Activated naive CD8-positive, alpha-beta T cell treated with anti-CD3 and anti-CD28 coated beads, Interleukin-2, amount 10 ng/mL, durations not matched to agents 7 days and 5 days (primary cell): Measurements from ENCODE around the gene HCRTR2. TPM values are rescaled to one million over a fixed set of nuclear protein-coding genes. Genes with fewer than 3 reads are reported as not detected.
"Not testable (repeated sequence)": the region's sequence is repeated elsewhere in the genome, so short reads cannot be mapped to it uniquely, and the experiment has no call there.

Source experiments
- ATAC-seq: fragments of 150-1000 bp; cut with Tn5 transposase; one replicate; pipeline ENCODE4 v1.10.0; 2021; ENCODE audit warnings: low read depth, moderate library complexity
- POLR2A ChIA-PET: fragments of 350-600 bp; sonication (Branson Sonifier 250); formaldehyde crosslinking; loops from one replicate; lab custom pipeline; 2021; ENCODE audit warnings: antibody characterized with exemption; lab: Charles Lee
- DNase-seq: peaks from one replicate; pipeline ENCODE4 v3.0.0; 2021
- H3K27ac Mint-ChIP-seq: one replicate; pipeline ENCODE4 v1.8.0; 2022; ENCODE audit warnings: mild to moderate bottlenecking, mixed read lengths
- H3K27me3 Mint-ChIP-seq: one replicate; pipeline ENCODE4 v1.8.0; 2022; ENCODE audit warnings: mild to moderate bottlenecking, moderate library complexity, mixed read lengths
- H3K36me3 Mint-ChIP-seq: one replicate; pipeline ENCODE4 v1.8.0; 2021; ENCODE audit warnings: mild to moderate bottlenecking, mixed read lengths
- H3K4me1 Mint-ChIP-seq: one replicate; pipeline ENCODE4 v1.8.0; 2021; ENCODE audit warnings: mixed read lengths
- H3K4me3 Mint-ChIP-seq: one replicate; pipeline ENCODE4 v1.8.0; 2022; ENCODE audit warnings: mild to moderate bottlenecking, moderate library complexity, mixed read lengths
- H3K9me3 Mint-ChIP-seq: one replicate; pipeline ENCODE4 v1.8.0; 2021; ENCODE audit warnings: mixed read lengths
- total RNA-seq, 2 experiments: library from RNA; stranded (reverse); gene quantifications; one replicate each; pipeline ENCODE4 v1.2.3, GENCODE V29; 2021

The HCRTR2 gene
- not detected for total RNA-seq

DNA sequence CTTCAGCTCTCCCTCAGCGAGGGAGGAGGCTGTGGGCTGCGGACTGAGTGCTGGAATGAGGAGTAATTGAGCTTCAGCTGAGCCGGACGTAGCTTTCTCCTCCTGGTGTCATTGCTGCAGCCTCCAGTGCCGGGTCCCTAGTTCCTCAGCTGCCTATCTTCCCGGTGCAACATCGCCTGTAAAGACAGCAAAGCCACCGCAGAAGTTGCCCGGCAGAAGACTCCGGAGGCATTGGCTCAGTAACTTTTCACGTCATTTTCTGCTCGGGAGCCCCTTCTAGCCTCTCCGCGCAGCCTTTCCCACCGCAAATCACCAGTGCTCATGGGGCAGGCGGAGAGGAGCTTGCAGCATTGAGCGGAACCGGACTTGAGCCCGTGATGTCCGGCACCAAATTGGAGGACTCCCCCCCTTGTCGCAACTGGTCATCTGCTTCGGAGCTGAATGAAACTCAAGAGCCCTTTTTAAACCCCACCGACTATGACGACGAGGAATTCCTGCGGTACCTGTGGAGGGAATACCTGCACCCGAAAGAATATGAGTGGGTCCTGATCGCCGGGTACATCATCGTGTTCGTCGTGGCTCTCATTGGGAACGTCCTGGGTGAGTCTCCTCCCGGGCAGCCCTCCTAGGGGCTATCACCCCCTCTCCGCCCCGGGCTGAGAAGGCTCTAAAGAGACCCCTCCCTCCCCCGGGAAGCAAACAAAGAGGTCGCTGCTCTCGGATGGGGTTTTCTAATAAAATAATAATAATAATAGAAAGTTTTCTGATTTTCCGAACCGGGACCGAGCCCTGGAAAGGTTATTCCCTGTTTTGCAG, at the start of gene HCRTR2:
Gene HCRTR2 (plus strand): TSS at position 305 of the 816 bp plus-strand sequence. CDS start 73 bp downstream, at position 378.
- no peak within 1 kb of the TSS for H3K4me3 Mint-ChIP-seq
- POLR2A ChIA-PET: no interaction called here
- peaks cover 1% of the 10 kb centered on the region for H3K9me3 Mint-ChIP-seq
- no peaks in the 10 kb centered on the region for H3K36me3 Mint-ChIP-seq
- no peaks in the 10 kb centered on the region for H3K4me1 Mint-ChIP-seq
- peaks cover 3% of the 10 kb centered on the region for H3K27me3 Mint-ChIP-seq
- ATAC-seq: no peak
- H3K27ac Mint-ChIP-seq: no peak within 1 kb of the TSS
- DNase-seq: no peak

DNA sequence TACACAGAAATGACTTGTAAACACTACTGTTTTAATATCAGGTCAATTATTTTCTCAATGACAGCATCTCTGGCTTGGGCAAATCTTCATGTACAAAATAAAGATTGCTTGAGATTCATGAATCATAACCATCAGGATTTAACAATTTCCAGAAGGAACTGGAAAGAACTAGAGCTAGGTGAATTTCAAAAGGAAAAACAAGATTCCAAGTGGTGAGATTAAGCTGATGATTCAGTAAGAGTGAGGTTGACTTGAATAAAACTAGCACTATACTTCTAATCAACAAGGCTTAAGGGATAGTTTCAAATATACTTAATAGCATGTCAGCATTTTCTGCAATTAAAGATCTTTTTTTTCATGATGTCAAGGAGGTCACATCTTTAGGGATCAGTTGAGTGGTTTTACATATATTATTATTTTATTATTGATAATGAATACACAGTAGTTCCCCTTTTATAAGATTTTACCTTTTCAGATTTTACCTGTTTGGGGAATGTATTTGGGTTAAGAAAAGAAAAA, 43.5 kb upstream of the HCRTR2 start:
- POLR2A ChIA-PET: no interaction called here
- DNase-seq: no peak
- Mint-ChIP-seq H3K27me3 (no peaks in the 10 kb centered on the region), H3K4me1 (no peaks in the 10 kb centered on the region), H3K9me3 (peaks cover 6% of the 10 kb centered on the region), H3K4me3 (no peak overlapping the region), H3K27ac (no peak overlapping the region), H3K36me3 (no peaks in the 10 kb centered on the region)
- no peak for ATAC-seq

DNA sequence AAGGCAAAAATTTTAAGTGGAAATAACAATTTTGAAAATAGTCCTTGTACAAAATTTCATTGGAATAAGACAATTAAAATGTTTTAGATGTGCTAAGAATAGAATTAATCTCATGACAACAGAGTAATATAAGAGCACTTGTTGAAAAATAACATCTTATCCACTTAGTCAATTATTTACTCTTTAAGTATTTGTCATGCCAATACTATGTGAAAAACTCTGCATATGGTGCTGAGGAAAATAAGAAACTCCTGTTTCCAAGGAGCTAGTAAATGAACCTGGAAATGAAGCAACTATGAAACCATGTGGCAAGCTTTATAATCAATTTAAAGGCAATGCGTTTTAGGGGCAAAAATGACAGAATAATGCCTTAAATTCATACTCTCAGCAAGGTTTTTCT, 42.7 kb upstream of the HCRTR2 start:
- no peaks in the 10 kb centered on the region for H3K36me3 Mint-ChIP-seq
- peaks cover 6% of the 10 kb centered on the region for H3K9me3 Mint-ChIP-seq
- no peak overlapping the region for H3K27ac Mint-ChIP-seq
- H3K4me1 Mint-ChIP-seq: no peaks in the 10 kb centered on the region
- POLR2A ChIA-PET: no interaction called here
- H3K27me3 Mint-ChIP-seq: no peaks in the 10 kb centered on the region
- ATAC-seq (no peak), DNase-seq (no peak)
- H3K4me3 Mint-ChIP-seq: no peak overlapping the region

DNA sequence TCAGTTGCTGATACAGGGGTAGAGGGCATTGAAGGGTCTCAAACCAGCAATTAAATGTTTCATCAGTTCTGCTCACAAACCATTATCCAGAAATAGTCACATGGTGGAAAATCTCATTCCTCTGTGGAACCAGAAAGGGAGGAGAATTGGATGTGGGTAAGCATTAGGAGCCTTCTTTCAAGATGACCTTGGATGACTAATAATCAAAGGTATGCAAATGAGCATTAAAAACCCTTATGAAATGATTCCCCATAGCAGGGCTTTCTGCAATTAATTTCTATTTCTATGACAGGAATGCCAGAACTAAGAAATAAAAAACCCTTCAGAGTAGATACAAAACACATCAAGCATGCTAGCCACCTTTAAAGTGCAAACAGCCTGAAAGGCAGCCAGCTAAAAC, 37.4 kb upstream of the HCRTR2 start:
- no peak for DNase-seq
- H3K4me3 Mint-ChIP-seq: no peak overlapping the region
- H3K9me3 Mint-ChIP-seq: no peaks in the 10 kb centered on the region
- POLR2A ChIA-PET: no interaction called here
- no peak for ATAC-seq
- no peaks in the 10 kb centered on the region for H3K4me1 Mint-ChIP-seq
- no peaks in the 10 kb centered on the region for H3K27me3 Mint-ChIP-seq
- no peak overlapping the region for H3K27ac Mint-ChIP-seq
- no peaks in the 10 kb centered on the region for H3K36me3 Mint-ChIP-seq

DNA sequence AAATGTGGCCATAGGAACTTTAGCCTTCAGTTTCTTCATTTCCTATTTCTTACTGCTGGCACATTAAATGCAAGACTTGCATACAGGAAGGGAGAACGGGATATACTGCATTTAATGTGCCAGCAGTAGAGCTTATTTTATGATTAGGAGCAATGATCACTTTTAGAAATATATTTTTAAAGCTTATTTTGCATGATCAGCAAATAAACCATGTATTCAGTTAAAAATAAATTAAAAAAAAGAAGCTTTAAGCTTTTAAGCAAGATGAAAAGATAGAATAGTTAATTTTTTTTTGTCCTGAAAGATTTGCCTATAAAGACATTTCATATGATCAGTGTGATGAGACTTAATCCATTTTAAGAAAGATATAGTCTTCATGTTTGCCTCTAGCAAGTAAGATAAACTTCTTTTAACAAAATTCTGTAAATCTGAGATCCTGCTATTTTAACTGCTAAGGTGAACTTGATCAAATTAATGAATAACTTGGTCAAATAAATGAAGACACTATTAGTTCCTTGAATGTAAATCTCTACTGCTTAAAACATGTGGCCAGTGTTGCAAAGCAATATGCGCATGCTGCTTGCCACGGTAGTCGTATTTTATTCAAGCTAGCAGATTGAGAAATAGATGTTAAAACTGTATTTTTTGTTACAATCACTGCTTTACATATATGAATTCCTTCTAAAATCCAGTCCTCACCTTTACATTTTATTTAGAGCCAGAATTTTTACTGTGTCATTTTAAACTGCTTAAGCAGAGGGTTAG, 36.2 kb upstream of the HCRTR2 start:
- POLR2A ChIA-PET: no interaction called here
- H3K36me3 Mint-ChIP-seq: no peaks in the 10 kb centered on the region
- no peak overlapping the region for H3K4me3 Mint-ChIP-seq
- H3K27ac Mint-ChIP-seq: no peak overlapping the region
- H3K27me3 Mint-ChIP-seq: no peaks in the 10 kb centered on the region
- no peak for ATAC-seq
- peaks cover 1% of the 10 kb centered on the region for H3K9me3 Mint-ChIP-seq
- no peaks in the 10 kb centered on the region for H3K4me1 Mint-ChIP-seq
- DNase-seq: no peak

DNA sequence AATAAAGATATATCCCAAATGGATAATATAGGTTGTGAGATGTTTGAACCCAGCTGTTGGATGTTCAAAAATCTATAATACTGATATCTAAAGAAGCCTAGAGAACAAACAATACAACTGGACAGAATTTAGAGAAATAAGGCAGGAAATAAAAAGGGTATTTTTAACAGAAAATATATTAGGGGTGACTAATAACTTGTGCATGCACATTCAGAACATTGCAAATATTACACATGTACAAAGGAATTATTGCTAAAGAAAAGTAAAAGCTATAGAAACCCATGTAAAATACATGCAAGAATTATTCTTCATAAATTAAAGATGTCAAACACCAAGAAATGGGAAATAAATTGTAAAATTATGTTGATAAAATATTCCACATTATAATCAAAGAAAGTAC, 32.7 kb upstream of the HCRTR2 start:
- POLR2A ChIA-PET: no interaction called here
- Mint-ChIP-seq H3K27ac (no peak overlapping the region), H3K9me3 (peaks cover 6% of the 10 kb centered on the region), H3K4me1 (no peaks in the 10 kb centered on the region), H3K27me3 (no peaks in the 10 kb centered on the region), H3K4me3 (no peak overlapping the region), H3K36me3 (no peaks in the 10 kb centered on the region)
- ATAC-seq (no peak), DNase-seq (no peak)

DNA sequence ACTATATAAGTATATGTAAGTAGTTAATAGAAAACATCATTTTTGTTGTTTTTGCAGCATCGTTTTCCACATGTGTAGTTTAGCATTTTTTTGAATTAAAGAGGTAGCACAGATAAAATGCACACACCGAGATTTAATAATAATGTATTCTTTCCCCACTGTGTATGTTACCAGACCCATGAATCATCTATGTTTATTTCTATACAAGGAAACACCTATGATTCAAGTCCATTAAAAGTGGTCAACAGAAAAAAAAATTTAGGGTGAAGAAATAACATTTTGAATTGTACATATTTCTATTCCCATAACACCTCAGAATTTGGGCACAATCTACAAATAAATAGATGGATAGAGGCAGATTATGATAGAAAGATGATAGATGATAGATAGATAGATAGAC, 31.7 kb upstream of the HCRTR2 start:
- Mint-ChIP-seq H3K27ac (no peak overlapping the region), H3K4me3 (no peak overlapping the region), H3K4me1 (no peaks in the 10 kb centered on the region), H3K27me3 (no peaks in the 10 kb centered on the region), H3K9me3 (peaks cover 6% of the 10 kb centered on the region), H3K36me3 (no peaks in the 10 kb centered on the region)
- no peak for ATAC-seq
- DNase-seq: no peak
- POLR2A ChIA-PET: no interaction called here

DNA sequence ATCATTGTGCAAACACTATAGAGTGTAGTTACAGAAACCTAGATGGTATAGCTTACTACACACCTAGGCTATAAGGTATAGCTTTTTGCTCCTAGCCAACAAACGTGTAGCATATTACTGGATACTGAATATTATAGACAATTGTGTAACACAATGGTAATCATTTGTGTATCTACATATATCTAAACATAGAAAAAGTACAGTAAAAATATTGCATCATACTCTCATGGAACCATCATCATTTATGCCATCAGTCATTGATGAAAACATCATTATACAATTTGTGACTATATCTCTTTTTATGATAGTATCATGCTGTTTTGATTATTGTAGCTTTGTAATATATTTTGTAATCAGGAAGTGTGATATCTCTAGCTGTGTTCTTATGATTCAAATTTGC, 21.0 kb upstream of the HCRTR2 start:
- Mint-ChIP-seq H3K9me3 (peaks cover 3% of the 10 kb centered on the region), H3K4me1 (no peaks in the 10 kb centered on the region), H3K27ac (no peak overlapping the region), H3K27me3 (no peaks in the 10 kb centered on the region), H3K4me3 (no peak overlapping the region), H3K36me3 (no peaks in the 10 kb centered on the region)
- POLR2A ChIA-PET: no interaction called here
- ATAC-seq: no peak
- no peak for DNase-seq

DNA sequence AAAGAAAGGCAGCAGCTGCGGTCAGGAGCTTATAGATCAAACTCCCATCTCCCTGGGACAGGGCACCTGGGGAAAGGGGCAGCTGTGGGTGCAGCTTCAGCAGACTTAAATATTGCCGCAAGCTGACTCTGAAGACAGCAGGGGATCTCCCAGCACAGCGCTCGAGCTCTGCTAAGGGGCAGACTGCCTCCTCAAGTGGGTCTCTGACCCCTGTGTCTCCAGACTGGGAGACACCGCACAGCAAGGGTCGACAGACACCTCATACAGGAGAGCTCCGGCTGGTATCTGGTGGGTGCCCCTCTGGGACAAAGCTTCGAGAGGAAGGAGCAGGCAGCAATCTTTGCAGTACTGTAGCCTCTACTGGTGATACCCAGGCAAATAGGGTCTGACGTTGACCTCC, 15.5 kb upstream of the HCRTR2 start:
- H3K4me3 Mint-ChIP-seq, H3K27ac Mint-ChIP-seq, POLR2A ChIA-PET, DNase-seq, H3K36me3 Mint-ChIP-seq, H3K4me1 Mint-ChIP-seq, H3K9me3 Mint-ChIP-seq, ATAC-seq, H3K27me3 Mint-ChIP-seq: not testable (repeated sequence)

DNA sequence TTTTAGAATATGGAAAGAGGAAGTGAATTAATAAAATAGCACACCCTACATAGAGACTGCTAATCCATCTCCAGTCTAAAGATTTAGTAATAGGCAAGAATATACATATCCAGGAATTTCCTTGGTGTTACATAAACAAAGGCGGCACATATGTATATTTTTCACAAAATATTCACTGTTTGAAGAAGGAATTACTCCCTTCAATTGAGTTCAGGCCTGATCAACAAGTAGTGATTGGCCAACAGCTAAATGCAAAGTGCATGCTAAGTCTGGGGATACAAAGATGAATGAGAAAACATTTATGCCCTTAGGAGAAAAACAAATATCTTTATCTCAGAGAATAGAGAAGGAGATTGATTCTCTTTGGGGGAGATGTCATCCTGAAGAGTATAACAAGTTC, 6.5 kb upstream of the HCRTR2 start:
- Mint-ChIP-seq H3K27me3 (no peaks in the 10 kb centered on the region), H3K4me1 (no peaks in the 10 kb centered on the region), H3K4me3 (no peak overlapping the region), H3K9me3 (peaks cover 3% of the 10 kb centered on the region), H3K36me3 (no peaks in the 10 kb centered on the region), H3K27ac (no peak overlapping the region)
- DNase-seq (no peak), ATAC-seq (no peak)
- POLR2A ChIA-PET: no interaction called here

DNA sequence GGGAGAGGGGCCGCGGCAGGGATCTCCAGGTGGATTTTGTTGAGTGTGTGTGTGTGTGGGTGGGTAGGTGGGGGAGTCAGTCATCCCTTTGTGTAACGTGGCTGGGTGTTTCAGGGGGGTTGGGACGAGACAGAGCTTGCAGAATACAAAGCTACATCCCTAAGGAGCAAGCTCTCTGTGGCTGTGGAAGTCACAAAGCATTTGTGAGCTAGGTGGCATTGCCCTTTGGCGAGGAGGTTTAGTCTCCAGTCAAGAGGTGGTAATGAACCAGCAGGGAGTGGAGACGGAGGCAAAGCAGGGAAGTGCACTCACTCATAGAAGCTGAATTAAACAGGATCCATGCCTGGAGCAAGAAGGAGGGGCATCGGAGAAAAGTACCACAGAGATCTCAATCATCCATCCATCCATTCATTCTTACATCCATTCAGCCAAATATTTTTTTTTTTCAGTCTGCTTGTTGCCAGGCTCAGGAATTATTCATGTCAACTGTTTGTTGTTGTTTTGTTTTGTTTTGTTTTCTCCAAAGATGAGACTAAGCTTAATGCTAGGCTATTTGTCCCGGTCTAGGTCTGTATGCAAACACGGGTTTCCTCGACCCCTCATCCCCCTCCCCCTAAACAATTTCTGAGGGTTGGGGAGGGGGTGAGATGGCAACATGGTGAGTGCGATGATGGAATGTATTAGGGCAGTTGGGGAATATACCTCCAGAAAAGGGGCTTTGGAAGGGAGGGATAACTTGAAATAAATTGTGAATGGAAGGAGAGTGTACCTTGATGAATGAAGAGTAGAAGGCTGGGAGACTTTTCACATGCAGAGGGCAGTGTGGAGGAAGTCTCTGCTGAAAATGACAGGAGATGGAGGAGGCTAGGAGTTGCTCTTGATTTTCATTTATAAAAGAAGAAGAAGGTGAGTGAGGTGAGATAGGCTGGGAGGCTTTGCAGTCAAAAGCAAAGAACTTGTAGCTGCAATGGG, 1.0 kb downstream of the HCRTR2 start:
- peaks cover 3% of the 10 kb centered on the region for H3K27me3 Mint-ChIP-seq

DNA sequence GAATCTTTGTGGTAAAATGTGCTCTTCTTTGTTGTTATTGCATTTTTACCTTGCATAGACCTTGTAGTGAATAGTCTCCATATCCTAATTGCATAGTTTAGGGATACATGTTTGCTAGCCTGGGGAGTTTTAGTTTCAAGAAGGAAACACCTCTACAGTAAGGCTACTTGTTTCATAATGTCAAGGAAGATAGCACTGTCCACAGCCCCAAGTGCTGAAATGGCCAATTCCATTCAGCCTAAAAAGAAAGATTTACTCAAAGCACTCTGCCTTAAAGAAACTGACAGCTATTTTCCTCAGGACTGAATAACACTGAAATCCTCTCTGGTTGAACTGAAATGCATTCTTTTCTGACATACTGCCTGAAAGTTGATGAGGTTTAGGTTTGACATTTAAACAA, 2.6 kb downstream of the HCRTR2 start:
- H3K4me3 Mint-ChIP-seq: no peak overlapping the region
- POLR2A ChIA-PET: no interaction called here

More for the DNA sequence above, 1.0 kb downstream of the HCRTR2 start:
- Mint-ChIP-seq H3K4me1 (no peaks in the 10 kb centered on the region), H3K27ac (no peak overlapping the region), H3K9me3 (peaks cover 1% of the 10 kb centered on the region), H3K36me3 (no peaks in the 10 kb centered on the region), H3K4me3 (no peak overlapping the region)
- DNase-seq (no peak), ATAC-seq (no peak)
- POLR2A ChIA-PET: no interaction called here

DNA sequence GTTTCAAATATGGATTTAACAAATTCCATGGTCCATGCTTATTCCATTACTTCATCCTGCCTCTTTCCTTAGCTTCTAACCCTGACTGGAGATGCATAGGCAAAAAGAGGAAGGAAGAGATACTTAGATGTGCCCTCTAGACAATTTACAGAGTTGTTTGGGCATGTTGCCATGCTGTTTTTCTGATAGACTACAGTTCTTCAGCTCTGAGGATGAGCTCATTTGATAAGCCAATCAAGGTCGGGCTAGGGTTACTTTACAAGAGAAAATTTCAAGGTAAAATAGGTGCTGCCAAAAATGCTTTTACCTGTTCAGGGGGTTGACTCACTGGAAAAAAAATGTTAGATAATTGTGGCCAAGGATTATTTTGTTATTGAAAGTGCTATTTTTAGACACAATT, 5.9 kb downstream of the HCRTR2 start:
- no peaks in the 10 kb centered on the region for H3K36me3 Mint-ChIP-seq
- POLR2A ChIA-PET: no interaction called here
- H3K27ac Mint-ChIP-seq: no peak overlapping the region
- no peak for ATAC-seq
- no peak for DNase-seq
- no peaks in the 10 kb centered on the region for H3K4me1 Mint-ChIP-seq
- H3K27me3 Mint-ChIP-seq: no peaks in the 10 kb centered on the region
- peaks cover 2% of the 10 kb centered on the region for H3K9me3 Mint-ChIP-seq
- no peak overlapping the region for H3K4me3 Mint-ChIP-seq

More for the DNA sequence above, 2.6 kb downstream of the HCRTR2 start:
- H3K27me3 Mint-ChIP-seq: peaks cover 3% of the 10 kb centered on the region
- H3K9me3 Mint-ChIP-seq: no peaks in the 10 kb centered on the region
- ATAC-seq (no peak), DNase-seq (no peak)
- H3K36me3 Mint-ChIP-seq: no peaks in the 10 kb centered on the region
- no peak overlapping the region for H3K27ac Mint-ChIP-seq
- no peaks in the 10 kb centered on the region for H3K4me1 Mint-ChIP-seq
